GM12878 (cell line): ENCODE results near the gene TMEM132D.

Experiments used
- BHLHE40 ChIP-seq, 2 experiments: fragments of 450-650 bp in 1 of 2; IDR thresholded peaks; 2 replicates each; pipeline ENCODE4 v1.6.1; 2011 to 2017; ENCODE audit warnings: low read depth in 2 of 2, borderline replicate concordance in 1 of 2, improper control_type of control experiment in 1 of 2, low read length in 1 of 2, mild to moderate bottlenecking in 1 of 2
- CTCF ChIP-seq, 3 experiments: IDR thresholded peaks in 2 of 3; conservative IDR thresholded peaks in 1 of 3; 2 replicates each; pipeline ENCODE4 v1.5.1; 2011; ENCODE audit warnings: low read depth in 3 of 3, low read length in 3 of 3, mild to moderate bottlenecking in 3 of 3, control low read depth in 2 of 3, moderate library complexity in 2 of 3, inconsistent platforms in 1 of 3, mixed read lengths in 1 of 3; ENCODE audit not compliant: control insufficient read depth in 2 of 3, insufficient read depth in 1 of 3; ENCODE audit errors: extremely low read depth in 1 of 3
- HDGF ChIP-seq: fragments of 450-650 bp; IDR thresholded peaks from 2 replicates; pipeline ENCODE4 v1.6.1; 2016; ENCODE audit warnings: antibody characterized with exemption
- KDM1A ChIP-seq: fragments of 200-600 bp; sonication (generic); IDR thresholded peaks from 2 replicates; pipeline ENCODE4 v1.6.1; 2016; ENCODE audit warnings: borderline replicate concordance
- MEF2A ChIP-seq: IDR thresholded peaks from 2 replicates; pipeline ENCODE4 v1.6.1; 2011; ENCODE audit warnings: low read depth, mild to moderate bottlenecking, low read length, moderate library complexity; ENCODE audit not compliant: insufficient read depth
- NRF1 ChIP-seq: conservative IDR thresholded peaks from 2 replicates; pipeline ENCODE4 v1.6.1; 2011; ENCODE audit warnings: mild to moderate bottlenecking, low read depth, low read length, improper control_type of control experiment
- POLR2A ChIP-seq: IDR thresholded peaks from 2 replicates; pipeline ENCODE4 v1.6.1; 2011; ENCODE audit warnings: low read depth, mild to moderate bottlenecking, low read length
- POLR2AphosphoS5 ChIP-seq: IDR thresholded peaks from 2 replicates; pipeline ENCODE4 v1.6.1; 2011; ENCODE audit warnings: mild to moderate bottlenecking, low read length, inconsistent platforms
- REST ChIP-seq: IDR thresholded peaks from 2 replicates; pipeline ENCODE4 v1.6.1; 2012; ENCODE audit warnings: mild to moderate bottlenecking, low read depth, low read length
- RFX5 ChIP-seq: IDR thresholded peaks from 2 replicates; pipeline ENCODE4 v1.6.1; 2011; ENCODE audit warnings: low read depth, low read length, improper control_type of control experiment
- SMARCA5 ChIP-seq: fragments of 450-650 bp; IDR thresholded peaks from 2 replicates; pipeline ENCODE4 v1.6.1; 2017; ENCODE audit warnings: mild to moderate bottlenecking
- USF1 ChIP-seq: IDR thresholded peaks from 2 replicates; pipeline ENCODE4 v1.6.1; 2011; ENCODE audit warnings: borderline replicate concordance, low read depth, mild to moderate bottlenecking, moderate library complexity, mixed read lengths, low read length; ENCODE audit not compliant: insufficient read depth; ENCODE audit errors: extremely low read length
- ZBED1 ChIP-seq: IDR thresholded peaks from 2 replicates; pipeline ENCODE4 v1.6.1; 2016; ENCODE audit warnings: borderline replicate concordance
- TF ChIP-seq, protein P1 (sequence below): IDR thresholded peaks from 2 replicates; pipeline ENCODE4 v1.6.1; 2012; ENCODE audit warnings: low read depth, low read length, improper control_type of control experiment

DNA sequence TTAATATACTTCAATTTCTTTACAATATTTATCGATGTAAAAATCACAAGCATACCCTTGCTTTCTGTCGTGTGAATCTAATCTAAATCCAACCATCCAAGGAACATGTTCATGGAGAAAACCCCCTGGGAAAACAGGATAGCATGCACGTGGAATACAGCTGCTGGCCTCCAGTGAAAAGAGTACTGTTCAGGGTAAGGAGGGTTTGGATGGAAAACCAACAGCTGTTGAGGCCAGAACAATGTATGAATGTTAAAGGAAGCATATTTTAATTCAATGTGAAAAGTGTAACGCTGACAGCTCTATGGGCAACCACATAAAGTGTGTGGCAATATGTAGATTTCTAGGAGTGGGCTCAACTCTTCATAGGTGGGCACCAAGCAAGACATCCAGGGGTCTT lies 344.0 kb downstream of the TMEM132D start:
- TF ChIP-seq ZBED1 (no peak), USF1 (no peak), REST (no peak), POLR2AphosphoS5 (no peak), CTCF (IDR thresholded peaks at IDR 0.05 in 2 of 3, conservative IDR thresholded peaks at IDR 0.05 in 1 of 3; ENCODE audit: control insufficient read depth in 2 of 3, extremely low read depth in 1 of 3, insufficient read depth in 1 of 3, low read depth in 3 of 3, low read length in 3 of 3) (no peak), NRF1 (no peak), KDM1A (no peak), MEF2A (no peak), POLR2A (no peak), BHLHE40 (IDR thresholded peaks at IDR 0.05; ENCODE audit: borderline replicate concordance in 1 of 2, low read depth in 2 of 2, low read length in 1 of 2) (no peak), RFX5 (no peak), SMARCA5 (no peak), HDGF (no peak)
- TF ChIP-seq, protein P1, sequence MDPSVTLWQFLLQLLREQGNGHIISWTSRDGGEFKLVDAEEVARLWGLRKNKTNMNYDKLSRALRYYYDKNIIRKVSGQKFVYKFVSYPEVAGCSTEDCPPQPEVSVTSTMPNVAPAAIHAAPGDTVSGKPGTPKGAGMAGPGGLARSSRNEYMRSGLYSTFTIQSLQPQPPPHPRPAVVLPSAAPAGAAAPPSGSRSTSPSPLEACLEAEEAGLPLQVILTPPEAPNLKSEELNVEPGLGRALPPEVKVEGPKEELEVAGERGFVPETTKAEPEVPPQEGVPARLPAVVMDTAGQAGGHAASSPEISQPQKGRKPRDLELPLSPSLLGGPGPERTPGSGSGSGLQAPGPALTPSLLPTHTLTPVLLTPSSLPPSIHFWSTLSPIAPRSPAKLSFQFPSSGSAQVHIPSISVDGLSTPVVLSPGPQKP = no peak
